DND-41 (cell line): ENCODE data around the gene ZNF519.
"Not testable (repeated sequence)": the region's sequence is repeated elsewhere in the genome, so short reads cannot be mapped to it uniquely, and the experiment has no call there.

ENCODE experiments used
- CTCF ChIP-seq: IDR thresholded peaks from 2 replicates; pipeline ENCODE4 v1.5.1; 2012; ENCODE audit warnings: borderline replicate concordance, low read length, moderate library complexity, mild to moderate bottlenecking; ENCODE audit not compliant: poor library complexity, severe bottlenecking; ENCODE audit errors: extremely low read depth
- EZH2 ChIP-seq: IDR thresholded peaks from 3 replicates; pipeline ENCODE4 v1.6.1; 2012; ENCODE audit warnings: borderline replicate concordance, low read depth, mild to moderate bottlenecking, moderate library complexity, low read length, inconsistent platforms; ENCODE audit not compliant: severe bottlenecking

GRCh38 chr18:14149916-14150420 lies 17.7 kb upstream of the ZNF519 start:
- TF ChIP-seq CTCF, EZH2: not testable (repeated sequence)
